ENCODE measurements around the gene CC2D2A.

DNA sequence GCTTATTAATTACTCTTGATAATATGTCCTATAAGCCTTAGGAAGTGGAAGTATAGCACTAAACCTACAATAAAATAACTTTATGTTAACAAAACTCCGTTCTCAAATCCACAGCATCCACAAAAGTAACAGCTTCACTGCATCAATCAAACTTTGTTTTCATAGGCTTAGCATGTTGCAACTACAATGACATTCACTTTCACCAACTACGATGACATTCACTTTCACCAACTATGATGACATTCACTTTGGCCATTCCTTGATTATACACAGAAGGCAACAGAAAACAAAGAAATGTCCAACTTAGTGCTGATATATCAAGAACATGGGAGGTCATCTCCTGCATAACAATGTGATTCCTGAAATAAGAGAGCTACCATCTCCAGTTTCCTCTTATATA, 141.2 kb downstream of the CC2D2A start:
- no peak for TF ChIP-seq MYC (IDR thresholded peaks at IDR 0.05; ENCODE audit: low read depth, low read length)
- TF ChIP-seq, protein P1, sequence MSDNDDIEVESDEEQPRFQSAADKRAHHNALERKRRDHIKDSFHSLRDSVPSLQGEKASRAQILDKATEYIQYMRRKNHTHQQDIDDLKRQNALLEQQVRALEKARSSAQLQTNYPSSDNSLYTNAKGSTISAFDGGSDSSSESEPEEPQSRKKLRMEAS (IDR thresholded peaks at IDR 0.05; ENCODE audit: low read depth, low read length) = no peak
